Effector CD8-positive, alpha-beta T cell (primary cell): ENCODE results near the gene CORO2B.

Experiments used
- DNase-seq: peaks from one replicate; lab custom pipeline; 2025; lab: John Stamatoyannopoulos, UW
- total RNA-seq, 4 experiments: gene quantifications; one replicate each; lab custom pipeline; 2026; lab: John Stamatoyannopoulos, UW

CORO2B gene, protein sequence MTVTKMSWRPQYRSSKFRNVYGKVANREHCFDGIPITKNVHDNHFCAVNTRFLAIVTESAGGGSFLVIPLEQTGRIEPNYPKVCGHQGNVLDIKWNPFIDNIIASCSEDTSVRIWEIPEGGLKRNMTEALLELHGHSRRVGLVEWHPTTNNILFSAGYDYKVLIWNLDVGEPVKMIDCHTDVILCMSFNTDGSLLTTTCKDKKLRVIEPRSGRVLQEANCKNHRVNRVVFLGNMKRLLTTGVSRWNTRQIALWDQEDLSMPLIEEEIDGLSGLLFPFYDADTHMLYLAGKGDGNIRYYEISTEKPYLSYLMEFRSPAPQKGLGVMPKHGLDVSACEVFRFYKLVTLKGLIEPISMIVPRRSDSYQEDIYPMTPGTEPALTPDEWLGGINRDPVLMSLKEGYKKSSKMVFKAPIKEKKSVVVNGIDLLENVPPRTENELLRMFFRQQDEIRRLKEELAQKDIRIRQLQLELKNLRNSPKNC
- total RNA-seq: 0 to 0.54 (median 0.04) reads per million in 4 experiments

DNA sequence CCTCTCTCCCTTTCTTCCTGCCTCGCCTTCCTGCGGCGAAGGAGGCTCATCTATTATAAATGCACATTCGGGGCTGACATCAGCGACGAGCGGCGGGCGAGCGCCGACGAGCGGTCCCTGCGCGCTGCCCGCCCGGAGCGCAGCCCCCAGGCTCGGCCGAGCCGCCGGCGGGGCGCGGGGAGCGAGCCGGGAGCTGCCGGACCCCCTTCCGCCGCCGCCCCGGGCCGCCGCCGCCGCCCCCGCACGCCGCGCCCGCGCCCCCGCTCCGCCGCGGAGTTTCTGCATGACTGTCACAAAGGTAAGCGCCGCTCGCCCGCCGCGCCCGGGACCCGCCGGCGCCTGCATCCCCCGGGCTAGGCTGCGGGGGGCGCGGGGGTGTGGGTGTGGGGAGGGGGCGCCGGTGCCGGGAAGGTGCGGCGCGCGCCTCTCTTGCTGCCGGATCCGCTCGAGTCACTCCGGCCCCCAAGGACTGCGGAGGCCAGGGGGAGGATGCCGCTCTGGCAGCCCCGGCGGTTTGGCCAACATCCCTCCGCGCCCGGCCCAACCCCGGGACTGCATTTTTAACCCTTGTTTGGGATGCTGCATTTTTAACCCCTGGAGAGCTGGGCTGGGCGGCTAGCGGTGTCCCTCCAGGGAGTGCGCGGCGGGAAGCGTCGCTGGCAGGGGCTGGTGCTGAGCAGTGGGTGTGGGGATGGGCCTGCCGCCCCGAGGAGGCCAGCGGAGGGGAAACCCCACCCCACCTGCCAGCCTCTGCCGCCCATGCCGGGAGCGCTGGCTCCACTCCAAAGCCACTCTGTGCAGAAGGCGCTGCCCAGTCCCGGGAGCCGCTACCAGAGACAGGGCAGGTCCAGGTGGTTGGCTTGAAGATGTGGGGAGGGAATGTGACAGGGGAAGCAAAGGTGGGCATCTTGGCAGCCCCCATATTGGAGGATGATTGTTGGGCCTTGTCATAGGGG is at the start of gene CORO2B:
Gene CORO2B, plus strand, starts transcription at position 14 of the 956 bp plus-strand sequence. Its CDS starts 270 bp downstream, at position 284.
- no peak for DNase-seq

DNA sequence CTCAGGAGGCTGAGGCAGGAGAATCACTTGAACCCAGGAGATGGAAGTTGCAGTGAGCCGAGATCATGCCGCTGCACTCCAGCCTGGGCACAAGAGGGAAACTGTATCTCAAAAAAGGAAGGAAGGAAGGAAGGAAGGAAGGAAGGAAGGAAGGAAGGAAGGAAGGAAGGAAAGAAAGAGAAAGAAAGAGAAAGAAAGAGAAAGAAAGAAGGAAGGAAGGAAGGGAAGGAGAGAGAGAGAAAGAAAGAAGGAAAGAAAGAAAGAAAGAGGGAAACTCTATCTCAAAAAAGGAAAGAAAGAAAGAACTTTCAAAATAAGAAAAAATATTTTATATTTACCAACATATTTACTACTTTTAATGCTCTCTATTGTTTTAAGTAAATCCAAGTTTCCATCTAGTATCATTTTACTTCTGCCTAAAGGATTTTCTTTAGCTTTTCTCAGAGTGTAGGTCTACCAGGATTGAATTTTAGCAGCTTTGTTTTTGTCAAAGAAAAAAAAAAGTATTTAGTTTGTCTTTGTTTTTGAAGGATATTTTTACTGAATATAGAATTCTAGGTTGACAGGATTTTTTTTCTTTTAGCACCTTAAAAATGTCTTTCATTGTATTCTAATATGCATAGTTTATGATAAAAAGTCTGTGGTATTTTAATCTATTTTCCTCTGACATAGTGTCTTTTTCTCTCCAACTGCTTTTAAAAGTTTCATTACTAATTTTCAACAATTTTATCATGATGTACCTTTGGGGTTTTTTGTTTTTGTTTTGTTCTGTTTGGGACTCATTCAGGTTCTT is 47.2 kb upstream of the CORO2B start:
- no peak for DNase-seq

DNA sequence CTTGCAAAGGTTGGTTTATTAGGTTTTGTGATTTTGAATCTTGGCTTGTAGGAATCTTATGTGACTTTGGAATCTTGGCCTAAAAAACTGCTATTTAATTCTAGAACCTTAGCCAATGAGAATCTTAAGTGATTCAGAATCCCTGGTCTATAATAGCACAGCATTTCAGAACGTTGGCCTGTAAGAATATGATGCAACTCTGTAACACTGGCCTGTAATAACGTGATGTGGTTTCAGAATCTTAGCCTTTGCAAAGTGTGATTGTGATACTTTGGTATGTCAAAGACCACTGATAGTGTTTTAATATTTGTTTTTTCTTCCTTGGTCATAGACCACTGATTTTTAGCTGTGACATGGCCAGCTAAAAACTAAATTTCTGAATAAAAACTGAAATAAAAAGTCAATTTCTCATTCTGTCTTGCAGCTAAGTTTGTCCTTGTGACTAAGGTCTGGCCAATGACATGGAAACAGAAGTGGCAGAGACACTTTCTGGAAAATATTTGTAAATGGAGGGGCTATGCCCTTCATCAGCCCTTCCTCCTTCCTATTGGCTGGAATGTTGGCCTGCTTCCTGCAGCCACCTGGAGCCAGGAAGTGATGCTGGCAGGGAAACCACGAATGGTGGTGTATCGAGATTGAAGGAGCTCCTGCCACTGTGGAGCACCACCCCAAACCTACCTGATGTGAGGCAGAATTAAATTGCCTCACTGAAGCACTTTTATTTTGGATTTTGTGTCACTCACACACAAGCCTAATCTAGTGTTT is 42.3 kb upstream of the CORO2B start:
- no peak for DNase-seq

DNA sequence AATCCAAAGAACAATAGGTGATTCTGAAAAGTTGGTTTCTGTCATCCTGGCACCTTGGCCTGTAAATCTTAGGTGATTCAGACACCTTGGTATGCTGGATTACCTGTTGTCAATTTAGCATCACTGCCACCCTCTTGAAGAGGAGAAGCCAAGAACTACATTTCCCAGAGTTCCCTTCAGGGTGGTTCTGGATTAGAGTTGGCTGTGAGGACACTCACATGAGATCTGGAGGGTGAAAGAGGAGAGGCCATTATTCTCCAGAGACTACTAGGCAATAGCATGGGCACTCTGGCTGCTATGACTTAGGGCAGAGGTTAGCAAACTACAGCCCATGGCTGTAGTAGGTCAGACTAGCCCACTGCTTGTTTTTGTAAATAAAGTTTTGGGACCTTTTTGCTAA is 41.7 kb upstream of the CORO2B start:
- no peak for DNase-seq

DNA sequence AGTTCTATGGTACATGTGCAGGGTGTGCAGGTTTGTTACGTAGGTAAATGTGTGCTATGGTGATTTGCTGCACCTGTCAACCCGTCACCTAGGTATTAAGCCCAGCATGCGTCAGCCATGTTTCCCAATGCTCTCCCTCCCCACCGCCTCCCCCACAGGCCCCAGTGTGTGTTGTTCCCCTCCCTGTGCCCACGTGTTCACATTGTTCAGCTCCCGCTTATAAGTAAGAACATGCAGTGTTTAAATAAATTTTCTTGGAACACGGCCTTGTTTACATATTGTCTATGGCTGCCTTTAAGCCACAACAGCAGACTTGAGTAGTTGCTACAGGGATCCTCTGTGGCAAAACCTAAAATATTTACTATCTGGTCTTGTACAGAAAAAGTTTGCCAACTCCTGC is 41.3 kb upstream of the CORO2B start:
- DNase-seq: no peak

DNA sequence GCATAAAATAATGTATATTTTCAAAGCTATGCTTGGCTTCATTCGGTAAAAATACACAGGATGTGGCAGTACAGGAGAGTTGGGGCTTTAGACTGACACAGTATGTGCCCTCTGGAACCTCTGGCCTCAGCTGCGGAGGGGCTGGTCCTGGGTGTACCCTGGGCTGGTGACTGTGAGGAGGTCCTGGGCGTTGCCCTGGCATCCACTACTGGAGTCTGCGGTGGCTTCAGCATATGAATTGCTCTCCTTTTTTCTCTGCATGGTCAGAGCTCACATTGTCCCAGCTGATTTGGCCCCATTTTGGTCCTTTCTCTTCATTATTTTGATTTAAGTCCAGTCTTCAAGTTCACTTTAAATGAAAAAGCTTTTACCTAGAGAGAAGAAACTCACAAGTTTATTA is 40.5 kb upstream of the CORO2B start:
- DNase-seq: no peak

DNA sequence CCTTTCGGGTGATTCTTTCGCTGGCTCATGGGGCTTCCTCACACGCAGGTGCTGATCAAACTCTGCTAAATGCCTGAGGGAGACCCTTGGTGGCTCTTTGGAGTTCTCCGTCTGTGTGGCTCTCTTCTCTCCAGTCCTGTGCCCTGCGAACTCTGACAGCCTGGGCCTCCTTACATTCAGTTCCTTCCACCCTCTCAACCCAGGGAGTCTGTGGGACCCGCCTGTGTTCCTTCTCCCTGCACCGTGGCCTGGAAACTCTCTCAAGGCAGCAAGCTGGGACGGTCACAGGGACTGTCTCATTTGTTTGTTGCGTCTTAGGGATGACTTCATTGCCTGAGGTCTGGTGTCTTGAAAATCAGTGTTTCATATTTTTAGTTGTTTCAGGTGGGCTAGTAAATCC is 37.0 kb upstream of the CORO2B start:
- DNase-seq: no peak

DNA sequence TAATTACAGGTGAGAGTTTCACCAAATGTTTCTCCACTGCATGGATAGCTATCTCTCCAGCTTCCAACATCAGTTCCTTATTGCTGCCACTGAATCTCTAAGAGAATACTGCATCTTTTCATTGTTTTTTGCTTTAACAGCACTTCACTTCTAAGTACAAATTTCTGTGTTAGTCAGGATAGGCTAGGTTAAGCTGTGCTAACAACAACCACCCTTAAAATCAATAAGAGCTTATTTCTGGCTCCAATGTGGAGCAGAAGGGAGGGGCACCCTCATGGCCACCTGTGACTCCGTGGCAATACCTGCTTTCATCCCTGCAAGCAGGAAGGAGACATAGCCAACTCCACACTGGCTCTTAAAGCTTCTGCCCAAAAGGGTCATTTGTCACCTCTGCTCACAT is 36.4 kb upstream of the CORO2B start:
- no peak for DNase-seq

DNA sequence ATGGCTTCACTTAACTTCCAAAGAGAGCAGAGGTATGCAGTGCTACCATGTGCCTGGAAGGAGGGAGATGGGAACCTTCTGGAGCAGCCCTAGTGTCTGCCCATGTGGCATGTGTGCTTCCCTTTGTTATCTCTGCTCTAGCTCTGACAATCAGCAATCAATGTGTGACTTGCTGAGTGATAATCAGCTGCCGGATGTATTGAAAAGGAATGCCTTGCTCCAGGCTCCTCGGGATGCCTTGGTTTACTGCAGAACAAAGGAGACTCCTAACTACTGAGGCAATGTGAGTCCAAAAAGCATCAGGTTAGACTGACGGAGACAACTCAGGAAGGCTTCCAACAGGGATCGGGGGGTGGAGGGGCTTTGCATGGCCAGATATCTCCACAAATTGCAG is 36.0 kb upstream of the CORO2B start:
- no peak for DNase-seq

DNA sequence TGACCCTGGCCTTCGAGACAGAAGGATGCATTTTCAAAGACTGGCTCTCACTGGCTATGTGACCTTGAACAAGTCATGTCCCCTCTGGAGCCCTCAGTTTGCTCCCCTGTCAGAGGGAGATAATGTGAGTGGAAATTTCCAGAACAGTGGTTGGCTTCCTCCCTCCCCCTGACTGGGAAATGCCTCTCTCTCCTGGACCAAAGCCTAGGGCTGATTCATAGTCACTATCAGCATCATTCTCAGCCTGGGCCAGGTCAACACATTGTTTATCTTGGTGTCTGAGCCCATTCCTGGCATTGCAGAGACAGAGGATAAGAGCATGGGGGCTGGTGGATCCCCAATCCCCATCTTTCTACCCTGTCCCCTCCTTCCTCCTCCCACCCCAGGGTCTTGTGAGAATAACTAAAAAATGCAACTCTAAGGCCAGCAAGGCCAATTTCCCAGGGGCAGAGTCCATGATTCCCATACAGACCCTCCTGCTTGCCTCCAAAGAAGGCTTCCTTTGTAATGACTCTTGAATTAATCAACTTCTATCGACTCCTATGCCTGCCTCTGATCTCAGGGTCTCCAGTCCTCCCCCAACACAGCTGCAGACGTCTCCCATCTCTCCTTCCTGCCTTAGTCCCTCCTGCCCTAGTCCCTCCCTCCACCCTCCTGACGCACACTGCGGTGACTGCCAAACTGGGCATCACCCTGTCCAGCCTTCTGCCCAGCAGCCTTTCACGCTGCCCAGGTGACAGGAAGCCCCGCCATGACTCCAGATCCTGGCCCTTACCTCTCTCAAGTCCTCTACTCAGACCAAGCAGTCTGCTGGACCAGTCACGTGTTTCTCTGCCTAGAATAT is 35.4 kb upstream of the CORO2B start:
- DNase-seq: no peak

DNA sequence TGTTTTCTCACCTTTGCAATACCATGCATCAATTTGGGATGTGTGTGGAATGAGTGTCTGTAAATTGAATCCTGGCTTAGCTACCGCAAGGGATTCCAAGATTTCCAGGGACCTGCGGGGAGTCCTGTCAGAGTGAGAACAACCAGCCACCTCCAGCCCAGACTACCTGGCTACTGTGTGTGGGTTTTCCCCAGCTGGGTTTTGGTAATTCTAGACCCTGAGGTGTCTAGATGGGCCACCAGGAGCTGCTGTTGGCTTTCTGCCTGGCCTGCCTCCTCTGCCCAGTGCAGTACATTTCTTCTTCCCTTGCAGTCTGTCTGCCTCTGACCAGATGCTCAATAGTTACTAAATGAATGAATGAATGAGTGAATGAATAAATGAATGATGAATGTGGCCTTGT is 32.5 kb upstream of the CORO2B start:
- DNase-seq: no peak

DNA sequence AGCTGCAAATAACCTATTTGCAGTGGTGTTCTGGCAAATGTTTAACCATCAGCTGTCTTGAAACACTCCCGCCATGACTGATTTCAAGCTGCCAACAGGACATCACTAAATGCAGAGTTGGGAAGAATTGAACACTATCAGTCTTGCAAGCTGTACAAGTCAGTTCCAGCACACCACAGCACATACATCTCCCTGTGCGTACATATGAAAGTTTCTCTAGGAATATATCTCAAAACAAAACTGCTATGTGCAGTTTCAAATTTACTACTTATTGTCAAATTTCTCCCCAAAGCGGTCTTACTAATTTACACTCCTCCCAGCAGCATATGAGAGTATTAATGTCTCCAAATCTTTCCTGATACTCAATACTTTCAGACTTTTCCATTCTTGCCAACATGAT is 30.4 kb upstream of the CORO2B start:
- DNase-seq: no peak

DNA sequence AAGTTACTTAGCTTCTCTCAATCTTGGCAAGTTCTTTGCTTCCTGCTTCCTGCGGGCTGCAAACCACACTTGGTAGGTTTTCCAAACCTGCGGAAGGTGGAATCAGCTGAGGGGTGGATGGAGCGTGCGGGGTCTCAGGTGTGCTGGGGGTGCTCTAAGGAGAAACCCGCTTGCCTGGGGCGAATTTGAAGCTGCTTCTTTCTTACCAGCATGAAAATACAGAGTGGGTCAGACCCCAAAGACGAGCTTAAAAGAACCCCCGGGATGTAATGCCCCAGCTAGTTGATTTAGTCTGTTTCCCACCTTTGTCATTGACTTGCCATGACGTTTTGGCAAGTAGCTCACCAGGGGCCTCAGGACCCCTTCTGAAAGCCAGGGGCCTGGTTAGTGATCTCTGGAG is 28.8 kb upstream of the CORO2B start:
- no peak for DNase-seq

DNA sequence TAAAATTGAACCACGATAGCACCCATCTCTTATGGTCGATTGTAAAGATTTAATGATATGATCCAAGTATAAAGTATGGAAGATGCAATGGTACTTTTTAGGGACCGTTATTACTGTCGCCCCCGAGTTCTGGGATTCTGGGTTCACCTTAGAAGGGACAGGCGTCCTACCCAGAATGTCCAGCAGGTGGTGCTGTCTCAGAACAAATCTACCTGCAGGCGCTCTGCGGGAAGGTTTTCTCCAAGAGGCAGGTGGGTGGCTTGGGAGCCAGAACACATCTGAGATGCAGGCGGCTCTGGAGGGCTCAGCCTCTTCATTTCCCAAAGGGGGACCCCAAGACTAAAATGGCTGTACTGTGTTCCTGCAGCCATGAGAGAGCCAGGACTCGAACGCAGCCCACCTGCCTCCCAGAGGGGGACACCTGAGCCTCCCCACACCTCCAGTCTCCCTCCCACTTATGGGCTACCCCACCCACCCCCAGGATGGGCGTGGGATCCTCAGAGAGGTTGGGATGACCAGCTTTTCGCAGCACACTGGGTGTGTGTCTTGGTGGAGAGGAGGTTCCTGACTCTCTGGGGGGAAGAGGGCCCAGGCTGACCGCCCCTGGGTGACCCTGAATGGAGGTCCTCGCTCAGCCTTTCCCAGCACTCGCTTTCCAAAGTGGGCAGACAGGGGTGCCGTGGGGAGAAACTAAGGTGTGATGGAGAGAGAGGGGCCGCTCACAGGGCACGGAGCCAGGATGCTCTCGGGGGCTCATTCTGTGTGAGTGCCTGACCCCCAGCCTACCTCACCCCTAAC is 28.1 kb upstream of the CORO2B start:
- peak; percentile 58 for DNase-seq

DNA sequence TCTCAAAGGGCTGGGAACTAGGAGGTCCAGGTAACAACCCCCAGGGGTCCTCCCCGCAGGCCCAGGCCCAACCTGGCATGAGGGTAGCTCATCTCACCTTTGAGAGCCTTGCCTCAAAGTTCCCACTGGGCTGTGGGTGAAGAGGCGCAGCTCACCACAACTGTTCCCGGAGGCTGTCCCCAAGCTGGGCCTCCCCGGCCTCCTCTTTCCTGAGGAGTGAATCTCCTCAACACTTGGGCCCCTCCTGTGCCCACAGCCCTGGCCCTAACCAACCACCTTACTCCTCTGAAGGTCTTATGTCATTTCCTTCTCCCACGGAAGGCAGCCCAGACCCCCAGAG is 27.5 kb upstream of the CORO2B start:
- no peak for DNase-seq

DNA sequence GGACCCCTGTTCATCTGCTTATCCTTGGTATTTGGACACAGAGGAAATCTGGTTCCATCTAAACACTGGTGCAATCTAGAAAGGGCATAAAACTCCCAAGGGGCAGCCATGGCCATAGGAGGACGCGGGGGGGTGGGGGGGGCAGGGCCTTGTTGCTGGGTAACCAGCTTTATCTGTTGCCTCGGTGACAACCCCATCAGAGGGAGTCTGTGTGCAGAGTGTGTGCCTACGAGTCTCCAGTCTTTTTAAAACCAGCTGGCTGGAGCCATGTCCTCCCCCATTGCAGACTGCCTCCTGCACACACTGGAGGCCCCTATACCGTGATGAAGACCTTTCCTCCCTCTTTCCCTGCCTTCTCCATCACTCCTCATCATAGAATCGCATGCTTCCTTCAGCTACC is 26.4 kb upstream of the CORO2B start:
- DNase-seq: no peak

DNA sequence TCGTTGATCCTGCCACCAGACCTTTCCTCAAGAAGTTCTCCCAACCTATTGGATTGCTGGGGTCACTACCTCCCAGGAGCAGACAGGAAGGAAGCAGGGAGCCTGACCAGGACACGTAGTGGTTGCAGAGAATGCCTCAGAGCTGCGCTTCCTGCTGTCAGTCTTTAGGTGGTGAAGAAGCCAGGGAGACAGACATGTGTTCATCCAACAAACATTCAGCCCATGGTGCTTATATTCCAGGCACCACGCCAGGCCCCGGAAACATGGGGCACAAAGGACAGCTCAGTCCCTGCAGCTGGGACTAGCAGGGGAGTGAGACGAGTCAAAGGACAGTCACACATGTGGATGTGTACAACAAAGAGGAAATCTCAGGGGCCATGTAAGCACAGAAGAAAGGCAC is 26.0 kb upstream of the CORO2B start:
- DNase-seq: no peak

DNA sequence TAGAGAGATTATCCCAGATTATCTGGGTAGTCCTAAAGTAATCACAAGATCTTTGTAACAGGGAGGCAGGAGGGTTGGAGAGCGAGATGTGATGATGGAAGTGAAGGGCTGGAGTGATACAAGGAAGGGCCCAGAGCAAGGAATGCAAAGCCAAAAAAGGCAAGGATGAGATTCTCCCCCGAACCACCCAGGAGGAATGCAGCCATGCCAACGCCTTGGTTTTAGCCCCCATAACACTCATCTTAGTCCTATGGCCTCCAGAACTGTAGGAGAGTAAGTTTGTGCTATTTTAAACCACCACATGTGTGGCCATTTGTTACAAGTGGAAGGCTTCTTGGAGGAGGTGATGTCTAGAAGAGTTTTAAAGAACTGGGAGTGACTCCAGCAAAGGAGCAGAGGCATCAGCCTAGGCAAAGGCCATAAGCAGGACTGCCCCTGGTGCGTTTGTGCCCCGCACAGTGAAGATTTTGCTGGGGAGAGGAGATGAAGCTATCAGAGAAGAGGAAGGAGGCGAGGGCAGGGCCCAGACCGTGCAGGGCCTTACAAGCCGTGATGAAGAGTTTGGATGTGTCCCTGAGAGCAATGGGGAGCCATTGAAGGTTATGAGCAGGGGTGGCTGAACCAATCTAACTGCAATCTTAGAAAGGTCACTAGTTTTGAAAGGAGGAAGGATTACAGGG is 25.3 kb upstream of the CORO2B start:
- no peak for DNase-seq
